Measurements from ENCODE around the gene ITIH5.
A peak's percentile ranks its signal among the peaks of the same experiment; 100 is the strongest.
"Not testable (repeated sequence)": the region's sequence is repeated elsewhere in the genome, so short reads cannot be mapped to it uniquely, and the experiment has no call there.

ITIH5 gene

DNA sequence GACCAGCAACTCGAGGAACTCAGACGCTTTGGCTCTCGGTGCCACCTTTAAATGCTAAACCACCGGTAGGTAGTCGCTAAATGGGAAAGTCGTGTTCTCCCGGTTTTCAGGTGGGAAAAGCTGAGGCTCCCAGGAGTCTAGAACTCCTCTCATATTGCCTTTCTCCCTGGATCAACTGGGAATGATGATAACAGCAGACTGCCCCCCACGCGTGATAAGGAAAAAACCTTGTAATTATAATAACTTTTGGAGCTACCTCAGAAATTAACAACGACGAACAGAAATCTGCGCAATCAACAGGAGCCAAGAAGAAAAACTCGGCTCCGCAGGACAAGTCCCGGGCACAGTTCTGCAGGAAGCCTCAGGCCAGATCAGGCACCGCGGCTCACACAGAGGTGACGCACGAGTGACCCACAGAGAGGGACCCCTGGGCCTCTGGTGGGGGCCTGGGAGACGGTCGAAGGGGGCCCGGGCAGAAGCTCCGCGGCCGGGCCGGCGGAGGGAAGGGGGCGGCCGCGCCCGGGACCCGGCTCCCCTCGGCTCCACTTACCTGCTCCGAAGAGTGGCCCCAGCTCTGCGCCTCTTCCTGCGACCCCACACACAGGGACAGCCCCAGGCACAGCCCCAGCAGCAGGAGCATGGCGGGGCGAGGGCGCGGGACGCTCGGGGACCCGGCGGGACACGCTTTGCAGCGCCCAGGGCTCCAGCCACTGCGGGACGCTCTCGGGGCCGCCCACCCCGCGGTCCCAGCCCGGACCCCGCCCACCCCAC, at the start of gene ITIH5:
Gene ITIH5 (minus strand): TSS at position 714 of the 771 bp plus-strand sequence. CDS start 74 bp downstream, at position 640.
- Histone ChIP-seq H3K9ac (ENCODE audit: low read length) (peak within 1 kb of the TSS; percentile 21), H3K36me3 (ENCODE audit: control insufficient read depth, insufficient read depth, low read length) (no peaks in the 10 kb centered on the region), H3K9me3 (ENCODE audit: control insufficient read depth, insufficient read depth, low read depth, low read length) (no peaks in the 10 kb centered on the region), H3K4me1 (ENCODE audit: control insufficient read depth, insufficient read depth, low read length) (peaks cover 5% of the 10 kb centered on the region; the same call in 1 of the 2 replicates), H3K27me3 (ENCODE audit: control insufficient read depth, insufficient read depth, low read length) (peaks cover 59% of the 10 kb centered on the region), H3K27ac (ENCODE audit: low read depth, low read length) (no peak within 1 kb of the TSS), H3K4me3 (ENCODE audit: low read depth, low read length) (peak within 1 kb of the TSS; percentile 78)

DNA sequence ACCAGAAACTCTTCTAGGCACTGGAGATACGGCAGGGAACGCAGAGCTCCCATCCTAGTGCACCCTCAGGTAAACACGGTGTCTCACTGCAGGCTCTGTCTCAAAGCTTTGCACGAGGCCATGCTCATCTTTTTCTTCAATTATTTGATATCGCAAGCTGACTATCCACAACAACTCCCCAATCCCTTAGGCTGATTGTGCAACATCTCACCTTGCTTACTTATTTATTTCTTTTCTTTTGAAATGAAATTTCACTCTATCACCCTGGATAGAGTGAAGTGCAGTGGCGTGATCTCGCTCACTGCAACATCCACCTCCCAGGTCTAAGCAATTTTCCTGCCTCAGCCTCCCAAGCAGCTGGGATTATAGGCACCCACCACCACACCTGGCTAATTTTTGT, 48.7 kb upstream of the ITIH5 start:
- no peak overlapping the region for H3K4me3 ChIP-seq (ENCODE audit: low read depth, low read length)
- no peaks in the 10 kb centered on the region for H3K36me3 ChIP-seq (ENCODE audit: control insufficient read depth, insufficient read depth, low read length)
- no peaks in the 10 kb centered on the region for H3K27me3 ChIP-seq (ENCODE audit: control insufficient read depth, insufficient read depth, low read length)
- H3K27ac ChIP-seq (ENCODE audit: low read depth, low read length) = no peak overlapping the region
- H3K9ac ChIP-seq (ENCODE audit: low read length) = no peak overlapping the region
- no peaks in the 10 kb centered on the region for H3K9me3 ChIP-seq (ENCODE audit: control insufficient read depth, insufficient read depth, low read depth, low read length)
- no peaks in the 10 kb centered on the region for H3K4me1 ChIP-seq (ENCODE audit: control insufficient read depth, insufficient read depth, low read length)

DNA sequence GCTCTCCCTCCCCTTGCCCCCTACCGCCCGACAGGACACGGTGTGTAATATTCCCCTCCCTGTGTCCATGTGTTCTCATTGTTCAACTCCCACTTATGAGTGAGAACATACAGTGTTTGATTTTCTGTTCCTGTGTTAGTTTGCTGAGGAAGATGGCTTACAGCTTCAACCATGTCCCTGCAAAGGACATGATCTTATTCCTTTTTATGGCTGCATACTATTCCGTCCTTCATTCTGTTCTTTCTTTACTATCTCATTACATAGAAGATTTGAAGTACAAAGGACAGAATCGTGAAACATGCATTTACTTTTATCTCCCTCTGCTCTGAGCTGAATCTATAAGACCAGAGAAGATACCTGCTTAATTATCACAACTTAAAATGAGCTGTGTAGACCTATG, 44.3 kb upstream of the ITIH5 start:
- H3K27me3 ChIP-seq (ENCODE audit: control insufficient read depth, insufficient read depth, low read length); H3K27ac ChIP-seq (ENCODE audit: low read depth, low read length); H3K9me3 ChIP-seq (ENCODE audit: control insufficient read depth, insufficient read depth, low read depth, low read length); H3K9ac ChIP-seq (ENCODE audit: low read length); H3K4me3 ChIP-seq (ENCODE audit: low read depth, low read length); H3K36me3 ChIP-seq (ENCODE audit: control insufficient read depth, insufficient read depth, low read length); H3K4me1 ChIP-seq (ENCODE audit: control insufficient read depth, insufficient read depth, low read length): not testable (repeated sequence)

DNA sequence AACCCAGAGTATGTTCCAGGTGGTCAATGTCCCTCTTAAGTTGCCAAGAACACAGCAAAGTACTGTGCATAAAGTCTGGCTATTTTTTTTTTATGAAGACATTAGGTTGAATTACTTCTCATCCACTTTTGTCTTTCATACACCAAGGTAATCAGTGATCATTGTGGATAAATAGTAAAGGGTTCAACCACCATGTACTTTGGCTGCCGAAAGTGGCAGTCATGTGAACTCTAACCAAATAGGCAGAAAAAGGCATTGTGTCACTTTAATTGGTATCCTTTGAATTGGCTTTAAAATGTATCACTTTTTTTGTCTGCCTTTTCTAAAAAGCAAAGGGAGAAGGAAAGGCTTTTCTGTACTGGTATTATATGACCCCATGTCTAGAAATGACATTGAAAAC, 43.7 kb upstream of the ITIH5 start:
- H3K27ac ChIP-seq (ENCODE audit: low read depth, low read length) = no peak overlapping the region
- no peak overlapping the region for H3K4me3 ChIP-seq (ENCODE audit: low read depth, low read length)
- no peaks in the 10 kb centered on the region for H3K9me3 ChIP-seq (ENCODE audit: control insufficient read depth, insufficient read depth, low read depth, low read length)
- H3K27me3 ChIP-seq (ENCODE audit: control insufficient read depth, insufficient read depth, low read length) = no peaks in the 10 kb centered on the region
- H3K4me1 ChIP-seq (ENCODE audit: control insufficient read depth, insufficient read depth, low read length) = no peaks in the 10 kb centered on the region
- no peaks in the 10 kb centered on the region for H3K36me3 ChIP-seq (ENCODE audit: control insufficient read depth, insufficient read depth, low read length)
- no peak overlapping the region for H3K9ac ChIP-seq (ENCODE audit: low read length)

DNA sequence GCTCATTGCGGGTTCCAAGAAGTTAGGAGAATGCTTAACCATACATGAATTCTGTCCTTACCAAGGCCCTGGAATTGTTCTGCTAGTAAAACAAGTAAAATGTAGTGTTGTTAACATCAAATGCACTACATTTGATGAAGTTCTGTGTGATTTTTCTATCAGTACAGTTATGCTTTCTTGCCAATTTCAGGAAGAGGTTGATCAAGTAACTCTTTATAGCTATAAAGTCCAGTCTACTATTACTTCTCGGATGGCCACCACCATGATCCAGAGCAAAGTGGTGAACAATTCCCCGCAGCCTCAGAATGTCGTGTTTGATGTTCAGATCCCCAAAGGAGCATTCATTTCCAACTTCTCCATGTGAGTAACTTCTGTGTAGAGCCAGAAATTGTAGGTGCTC, 42.1 kb upstream of the ITIH5 start:
- no peak overlapping the region for H3K9ac ChIP-seq (ENCODE audit: low read length)
- H3K9me3 ChIP-seq (ENCODE audit: control insufficient read depth, insufficient read depth, low read depth, low read length) = no peaks in the 10 kb centered on the region
- H3K27me3 ChIP-seq (ENCODE audit: control insufficient read depth, insufficient read depth, low read length) = no peaks in the 10 kb centered on the region
- H3K27ac ChIP-seq (ENCODE audit: low read depth, low read length) = no peak overlapping the region
- no peaks in the 10 kb centered on the region for H3K36me3 ChIP-seq (ENCODE audit: control insufficient read depth, insufficient read depth, low read length)
- H3K4me3 ChIP-seq (ENCODE audit: low read depth, low read length) = no peak overlapping the region
- no peaks in the 10 kb centered on the region for H3K4me1 ChIP-seq (ENCODE audit: control insufficient read depth, insufficient read depth, low read length)

DNA sequence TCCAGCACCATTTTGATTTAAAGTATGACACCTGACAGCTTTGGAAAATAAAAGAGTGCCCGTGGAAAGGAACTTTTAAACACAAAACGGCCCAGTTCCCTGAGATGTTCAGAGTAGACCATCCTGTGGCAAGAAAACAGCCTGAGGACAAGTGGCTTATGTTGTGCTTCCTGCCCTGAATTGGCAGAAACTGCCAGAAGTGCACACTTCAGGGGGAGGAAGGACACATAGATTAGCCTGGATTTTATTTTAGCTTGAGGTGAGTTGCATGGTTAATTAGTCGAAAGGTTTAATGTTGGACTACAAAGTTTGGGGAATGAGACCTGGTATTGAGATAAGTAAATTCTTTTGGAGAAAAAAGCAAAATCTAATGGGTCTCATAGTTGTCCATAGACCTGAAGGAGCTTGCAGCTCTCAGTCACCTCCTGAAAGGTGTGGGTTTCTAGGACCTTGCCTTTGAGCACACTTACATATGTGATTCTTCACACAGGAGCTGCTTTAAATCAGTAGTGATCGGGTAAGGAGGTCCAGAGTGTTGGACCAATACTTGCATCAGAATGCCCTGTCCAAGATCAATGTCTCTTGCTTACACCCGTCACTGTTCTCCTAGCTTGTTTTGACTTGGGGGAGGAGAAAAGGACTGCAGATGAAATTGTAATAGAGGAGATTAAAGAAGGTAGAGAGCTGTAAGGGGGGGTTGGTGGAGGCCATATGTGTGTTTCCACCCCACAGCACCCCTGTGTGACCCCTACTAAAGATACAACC, 41.3 kb upstream of the ITIH5 start:
- Histone ChIP-seq H3K27ac (ENCODE audit: low read depth, low read length) (no peak overlapping the region), H3K4me3 (ENCODE audit: low read depth, low read length) (no peak overlapping the region)

DNA sequence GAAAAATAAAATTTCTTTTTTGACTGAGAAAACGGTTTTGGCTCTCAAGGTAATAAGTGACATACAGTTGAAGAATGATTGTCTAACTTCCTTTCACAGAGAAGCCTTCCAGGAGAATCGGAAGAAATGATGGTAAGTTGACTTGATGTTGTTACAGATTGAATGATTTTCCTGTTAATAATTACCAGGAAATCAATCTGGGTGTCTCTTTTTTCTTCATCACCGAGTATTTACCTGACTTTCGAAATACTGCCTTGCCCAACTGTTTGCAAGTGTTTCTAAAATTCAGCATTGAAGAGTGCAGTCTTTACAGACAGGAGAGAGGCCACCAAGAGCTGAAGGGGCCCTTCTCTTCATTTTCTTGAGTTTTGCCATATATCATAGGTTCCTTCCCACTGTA, 40.3 kb upstream of the ITIH5 start:
- Histone ChIP-seq H3K4me3 (ENCODE audit: low read depth, low read length) (no peak overlapping the region), H3K27ac (ENCODE audit: low read depth, low read length) (no peak overlapping the region), H3K9ac (ENCODE audit: low read length) (no peak overlapping the region)

More for the DNA sequence above, 41.3 kb upstream of the ITIH5 start:
- no peaks in the 10 kb centered on the region for H3K9me3 ChIP-seq (ENCODE audit: control insufficient read depth, insufficient read depth, low read depth, low read length)
- no peak overlapping the region for H3K9ac ChIP-seq (ENCODE audit: low read length)
- no peaks in the 10 kb centered on the region for H3K4me1 ChIP-seq (ENCODE audit: control insufficient read depth, insufficient read depth, low read length)
- H3K36me3 ChIP-seq (ENCODE audit: control insufficient read depth, insufficient read depth, low read length) = no peaks in the 10 kb centered on the region
- no peaks in the 10 kb centered on the region for H3K27me3 ChIP-seq (ENCODE audit: control insufficient read depth, insufficient read depth, low read length)

DNA sequence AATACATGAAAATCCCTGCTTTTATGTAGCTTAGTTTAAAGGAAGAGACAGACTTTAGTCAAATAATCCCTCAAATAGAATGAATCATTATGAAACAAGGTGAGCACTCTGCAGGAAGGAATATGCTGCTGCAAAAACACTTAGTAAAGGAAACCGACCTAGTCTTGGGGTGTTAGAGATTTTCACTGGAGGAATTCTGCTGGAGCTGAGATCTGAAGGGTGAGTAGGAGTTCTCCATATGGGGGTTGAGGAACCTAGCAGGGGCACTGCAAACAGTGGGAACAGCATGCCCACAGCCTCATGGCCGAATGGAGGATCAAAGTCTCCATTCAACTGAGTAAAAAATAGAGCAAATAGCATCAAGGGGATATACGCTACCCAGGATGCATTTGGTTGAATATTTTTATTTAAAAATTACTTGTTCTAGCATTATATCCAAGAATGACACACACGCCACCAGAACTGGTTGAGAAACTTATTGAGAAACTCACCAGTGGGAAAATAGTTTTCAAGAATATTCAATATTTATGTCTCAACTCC, 39.8 kb upstream of the ITIH5 start:
- Histone ChIP-seq H3K27ac (ENCODE audit: low read depth, low read length) (no peak overlapping the region), H3K4me1 (ENCODE audit: control insufficient read depth, insufficient read depth, low read length) (no peaks in the 10 kb centered on the region), H3K36me3 (ENCODE audit: control insufficient read depth, insufficient read depth, low read length) (no peaks in the 10 kb centered on the region), H3K9me3 (ENCODE audit: control insufficient read depth, insufficient read depth, low read depth, low read length) (no peaks in the 10 kb centered on the region), H3K9ac (ENCODE audit: low read length) (no peak overlapping the region), H3K4me3 (ENCODE audit: low read depth, low read length) (no peak overlapping the region), H3K27me3 (ENCODE audit: control insufficient read depth, insufficient read depth, low read length) (no peaks in the 10 kb centered on the region)

More for the DNA sequence above, 40.3 kb upstream of the ITIH5 start:
- Histone ChIP-seq H3K4me1 (ENCODE audit: control insufficient read depth, insufficient read depth, low read length) (no peaks in the 10 kb centered on the region), H3K36me3 (ENCODE audit: control insufficient read depth, insufficient read depth, low read length) (no peaks in the 10 kb centered on the region), H3K27me3 (ENCODE audit: control insufficient read depth, insufficient read depth, low read length) (no peaks in the 10 kb centered on the region), H3K9me3 (ENCODE audit: control insufficient read depth, insufficient read depth, low read depth, low read length) (no peaks in the 10 kb centered on the region)

DNA sequence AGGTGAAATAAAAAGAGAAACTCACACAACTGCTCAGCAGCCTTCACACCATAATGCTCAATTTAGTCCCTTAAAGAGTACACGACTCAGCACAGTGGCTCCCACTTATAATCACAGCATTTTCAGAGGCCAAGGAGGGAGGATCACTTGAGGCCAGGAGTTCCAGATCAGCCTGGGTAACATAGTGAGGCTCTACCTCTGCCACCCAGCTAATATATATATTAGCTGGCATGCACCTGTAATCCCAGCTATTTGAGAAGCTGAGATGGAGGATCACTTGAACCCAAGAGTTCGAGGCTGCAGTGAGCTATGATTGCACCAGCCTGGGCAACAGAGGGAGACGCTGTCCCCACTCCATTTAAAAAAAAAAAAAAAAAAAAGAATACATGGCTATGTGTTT, 38.6 kb upstream of the ITIH5 start:
- Histone ChIP-seq H3K36me3 (ENCODE audit: control insufficient read depth, insufficient read depth, low read length) (no peaks in the 10 kb centered on the region), H3K27ac (ENCODE audit: low read depth, low read length) (no peak overlapping the region), H3K9me3 (ENCODE audit: control insufficient read depth, insufficient read depth, low read depth, low read length) (no peaks in the 10 kb centered on the region), H3K4me1 (ENCODE audit: control insufficient read depth, insufficient read depth, low read length) (no peaks in the 10 kb centered on the region), H3K27me3 (ENCODE audit: control insufficient read depth, insufficient read depth, low read length) (no peaks in the 10 kb centered on the region), H3K4me3 (ENCODE audit: low read depth, low read length) (no peak overlapping the region), H3K9ac (ENCODE audit: low read length) (no peak overlapping the region)

DNA sequence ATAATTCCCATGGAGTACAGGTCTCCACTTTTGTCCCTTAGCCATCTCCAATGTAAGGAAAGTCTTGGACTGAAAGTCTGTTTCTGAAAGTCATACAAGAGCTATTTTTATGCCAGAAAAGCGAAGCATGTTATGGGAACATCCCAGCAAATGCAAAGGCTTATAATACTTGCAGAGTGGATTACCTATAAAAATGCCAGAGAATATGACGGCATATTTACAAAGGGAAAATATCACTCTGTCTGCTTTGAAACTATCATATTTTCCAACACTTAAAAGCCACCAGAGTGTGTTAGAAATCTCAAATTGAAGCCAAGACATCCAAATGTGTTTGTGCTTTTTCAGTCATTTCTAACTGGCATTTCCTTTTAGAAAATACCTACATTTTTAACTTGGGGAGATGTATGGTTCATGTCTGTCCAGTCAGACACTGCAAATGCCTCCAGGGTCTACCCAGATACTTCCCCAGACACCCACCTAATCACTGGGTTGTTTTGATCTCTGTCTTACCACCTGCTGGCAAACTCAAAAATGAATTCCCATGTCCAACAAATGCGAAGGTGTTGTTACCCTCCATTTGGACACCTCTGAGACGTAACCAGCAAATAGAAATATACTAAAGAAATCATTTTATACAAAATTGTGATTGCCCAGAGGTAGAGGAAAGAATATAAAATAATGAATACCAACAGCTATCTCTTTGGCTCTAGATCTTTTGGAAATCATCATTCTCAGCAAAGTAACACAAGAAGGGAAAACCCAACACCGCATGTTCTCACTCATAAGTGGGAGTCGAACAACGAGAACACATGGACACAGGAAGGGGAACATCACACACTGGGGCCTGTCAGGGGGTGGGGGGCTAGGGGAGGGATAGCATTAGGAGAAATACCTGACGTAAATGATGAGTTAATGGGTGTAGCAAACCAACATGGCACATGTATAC, 37.6 kb upstream of the ITIH5 start:
- Histone ChIP-seq H3K36me3 (ENCODE audit: control insufficient read depth, insufficient read depth, low read length) (no peaks in the 10 kb centered on the region), H3K9me3 (ENCODE audit: control insufficient read depth, insufficient read depth, low read depth, low read length) (no peaks in the 10 kb centered on the region), H3K9ac (ENCODE audit: low read length) (no peak overlapping the region), H3K4me3 (ENCODE audit: low read depth, low read length) (no peak overlapping the region), H3K27ac (ENCODE audit: low read depth, low read length) (no peak overlapping the region), H3K4me1 (ENCODE audit: control insufficient read depth, insufficient read depth, low read length) (no peaks in the 10 kb centered on the region), H3K27me3 (ENCODE audit: control insufficient read depth, insufficient read depth, low read length) (no peaks in the 10 kb centered on the region)

All from HUES6 (cell line).